HG03354 (cell line): ENCODE data around the gene OSM.

Experiments
- ATAC-seq: cut with Tn5 transposase; IDR thresholded peaks from one replicate; pipeline ENCODE4 v1.9.1; 2021; ENCODE audit warnings: mild to moderate bottlenecking; ENCODE audit not compliant: unreplicated experiment, poor library complexity, severe bottlenecking

Gene OSM

GRCh38 chr22:30267382-30268302 is 991 bp upstream of the OSM start:
- no peak for ATAC-seq

GRCh38 chr22:30265823-30266444 is 717 bp downstream of the OSM start:
- peak; percentile 74 for ATAC-seq

- no peak for ATAC-seq
Measured at GRCh38 chr22:30265131-30265720, 1.4 kb downstream of the OSM start.

- ATAC-seq = no peak
Measured at GRCh38 chr22:30263883-30264282, 2.8 kb downstream of the OSM start.

- ATAC-seq = no peak
Measured at GRCh38 chr22:30262917-30263741, 3.5 kb downstream of the OSM start.

GRCh38 chr22:30262112-30262511 is 4.5 kb downstream of the OSM start:
- no peak for ATAC-seq

- no peak for ATAC-seq
Measured at GRCh38 chr22:30261134-30261533, 5.5 kb downstream of the OSM start.

- no peak for ATAC-seq
Measured at GRCh38 chr22:30260682-30261081, 6.0 kb downstream of the OSM start.

GRCh38 chr22:30260276-30260675 is 6.4 kb downstream of the OSM start:
- no peak for ATAC-seq

- ATAC-seq = no peak
Measured at GRCh38 chr22:30254314-30254713, 12.3 kb downstream of the OSM start.

- no peak for ATAC-seq
Measured at GRCh38 chr22:30253205-30253852, 13.3 kb downstream of the OSM start.

GRCh38 chr22:30252411-30253204 is 14.0 kb downstream of the OSM start:
- ATAC-seq = no peak

- ATAC-seq = no peak
Measured at GRCh38 chr22:30251711-30252110, 14.9 kb downstream of the OSM start.

- no peak for ATAC-seq
Measured at GRCh38 chr22:30250661-30251267, 15.9 kb downstream of the OSM start.

- ATAC-seq = no peak
Measured at GRCh38 chr22:30250039-30250565, 16.5 kb downstream of the OSM start.

- ATAC-seq = no peak
Measured at GRCh38 chr22:30249049-30250038, 17.3 kb downstream of the OSM start.

- no peak for ATAC-seq
Measured at GRCh38 chr22:30248484-30248883, 18.2 kb downstream of the OSM start.
